RWPE2 (cell line): ENCODE data around the gene MR1.

ENCODE experiments used
- ATAC-seq: fragments of 200-7000 bp; cut with Tn5 transposase; 3 replicates; pipeline ENCODE4 v1.9.1; 2021; ENCODE audit warnings: low read depth
- DNase-seq: peaks from one replicate; pipeline ENCODE4 v3.0.0-alpha.2; 2020; ENCODE audit warnings: low spot score
- H3K27ac ChIP-seq: fragments of 450-650 bp; 2 replicates; pipeline ENCODE4 v1.5.1; 2017; ENCODE audit warnings: mild to moderate bottlenecking; ENCODE audit not compliant: poor library complexity, severe bottlenecking
- H3K27me3 ChIP-seq: fragments of 250-450 bp; sonication (Bioruptor Pico); 2 replicates; pipeline ENCODE4 v1.5.1; 2021; ENCODE audit warnings: mild to moderate bottlenecking, moderate library complexity; ENCODE audit not compliant: insufficient read depth, poor library complexity, severe bottlenecking
- H3K36me3 ChIP-seq: fragments of 250-450 bp; sonication (Bioruptor Pico); 2 replicates; pipeline ENCODE4 v1.5.1; 2020; ENCODE audit warnings: low read depth, mild to moderate bottlenecking, moderate library complexity
- H3K4me1 ChIP-seq: fragments of 250-450 bp; sonication (Bioruptor Pico); 2 replicates; pipeline ENCODE4 v1.5.1; 2021; ENCODE audit warnings: mild to moderate bottlenecking, moderate library complexity; ENCODE audit not compliant: insufficient read depth, poor library complexity, severe bottlenecking
- H3K4me3 ChIP-seq: fragments of 250-450 bp; sonication (Bioruptor Pico); 2 replicates; pipeline ENCODE4 v1.5.1; 2021; ENCODE audit warnings: mild to moderate bottlenecking, moderate library complexity; ENCODE audit not compliant: severe bottlenecking
- H3K9me3 ChIP-seq: fragments of 250-450 bp; sonication (Bioruptor Pico); 2 replicates; pipeline ENCODE4 v1.5.1; 2021; ENCODE audit warnings: mild to moderate bottlenecking, moderate library complexity; ENCODE audit not compliant: severe bottlenecking
- CTCF ChIP-seq: fragments of 450-650 bp; IDR thresholded peaks from one replicate; pipeline ENCODE4 v1.5.1; 2017; ENCODE audit warnings: mild to moderate bottlenecking, moderate library complexity; ENCODE audit not compliant: poor library complexity, severe bottlenecking

MR1 gene

DNA sequence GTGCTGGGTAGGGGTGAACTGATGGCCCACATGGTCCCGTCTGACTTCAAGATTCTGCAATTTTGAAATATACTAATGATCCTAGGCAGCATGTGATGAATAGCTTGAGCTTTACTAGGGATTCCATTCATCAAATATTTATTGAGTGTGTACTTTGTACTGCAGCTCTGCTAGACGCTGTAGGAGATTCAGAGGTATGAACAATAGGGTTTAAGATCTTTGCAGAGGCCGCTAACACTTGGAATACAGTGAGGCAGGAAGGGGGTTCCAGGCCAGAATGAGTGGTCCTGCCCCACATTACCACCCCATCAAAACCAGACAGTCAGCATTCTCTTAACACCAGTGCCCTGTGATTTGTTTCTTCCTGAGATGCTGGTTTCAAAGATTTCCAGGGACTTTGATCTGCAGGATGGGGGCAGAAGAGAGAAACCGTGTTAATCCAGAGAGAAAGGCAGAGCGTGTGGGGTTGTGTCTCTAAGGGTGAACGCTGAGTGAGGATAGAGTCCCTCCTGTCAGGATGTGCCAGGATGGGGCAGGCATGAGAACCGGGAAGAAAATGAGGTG is 74.6 kb downstream of the MR1 start:
- Histone ChIP-seq H3K9me3 (no peaks in the 10 kb centered on the region), H3K27ac (peak overlapping the region; percentile 16), H3K36me3 (no peaks in the 10 kb centered on the region), H3K4me1 (peaks cover 55% of the 10 kb centered on the region), H3K27me3 (no peaks in the 10 kb centered on the region), H3K4me3 (no peak overlapping the region)
- no peak for TF ChIP-seq CTCF
- DNase-seq (no peak), ATAC-seq (no peak)

- Histone ChIP-seq H3K4me3 (no peak overlapping the region), H3K9me3 (no peaks in the 10 kb centered on the region), H3K4me1 (peaks cover 49% of the 10 kb centered on the region), H3K27ac (no peak overlapping the region), H3K27me3 (no peaks in the 10 kb centered on the region), H3K36me3 (no peaks in the 10 kb centered on the region)
- no peak for TF ChIP-seq CTCF
- no peak for DNase-seq
- no peak for ATAC-seq
Observed at GRCh38 chr1:181110013-181110412, 76.2 kb downstream of the MR1 start.
